HG02759 (cell line): Measurements from ENCODE around the gene HACD2.
A peak's percentile ranks its signal among the peaks of the same experiment; 100 is the strongest.
"Not testable (repeated sequence)": the region's sequence is repeated elsewhere in the genome, so short reads cannot be mapped to it uniquely, and the experiment has no call there.

ENCODE experiments used
- ATAC-seq: cut with Tn5 transposase; IDR thresholded peaks from one replicate; pipeline ENCODE4 v1.9.1; 2021; ENCODE audit warnings: mild to moderate bottlenecking, moderate library complexity; ENCODE audit not compliant: unreplicated experiment

Gene HACD2

GRCh38 chr3:123613543-123613942 lies 28.7 kb upstream of the HACD2 start:
- ATAC-seq, result no peak

GRCh38 chr3:123611674-123612073 lies 26.8 kb upstream of the HACD2 start:
- not testable (repeated sequence) for ATAC-seq

- no peak for ATAC-seq
These were observed 26.2 kb upstream of the HACD2 start for GRCh38 chr3:123611082-123611481.

- peak; percentile 86 for ATAC-seq
These were observed 25.5 kb upstream of the HACD2 start for GRCh38 chr3:123610331-123610730.

GRCh38 chr3:123609063-123609462 lies 24.2 kb upstream of the HACD2 start:
- no peak for ATAC-seq

- no peak for ATAC-seq
These were observed 23.5 kb upstream of the HACD2 start for GRCh38 chr3:123608263-123608937.

GRCh38 chr3:123606527-123606926 lies 21.7 kb upstream of the HACD2 start:
- ATAC-seq, result no peak

- peak; percentile 67 for ATAC-seq
These were observed 21.0 kb upstream of the HACD2 start for GRCh38 chr3:123605789-123606234.

- not testable (repeated sequence) for ATAC-seq
These were observed 18.3 kb upstream of the HACD2 start for GRCh38 chr3:123603153-123603552.

- ATAC-seq, result no peak
These were observed 17.5 kb upstream of the HACD2 start for GRCh38 chr3:123602325-123602724.

GRCh38 chr3:123600863-123601262 lies 16.0 kb upstream of the HACD2 start:
- not testable (repeated sequence) for ATAC-seq

- no peak for ATAC-seq
These were observed 12.7 kb upstream of the HACD2 start for GRCh38 chr3:123597561-123597960.

GRCh38 chr3:123595396-123596180 lies 10.7 kb upstream of the HACD2 start:
- no peak for ATAC-seq

- ATAC-seq, result no peak
These were observed 8.5 kb upstream of the HACD2 start for GRCh38 chr3:123593381-123593780.

- ATAC-seq, result no peak
These were observed 6.0 kb upstream of the HACD2 start for GRCh38 chr3:123590685-123591450.

- ATAC-seq, result no peak
These were observed 2.5 kb upstream of the HACD2 start for GRCh38 chr3:123587401-123587800.

- ATAC-seq, result no peak
These were observed 2.1 kb upstream of the HACD2 start for GRCh38 chr3:123586968-123587367.

- ATAC-seq, result no peak
These were observed 1.3 kb upstream of the HACD2 start for GRCh38 chr3:123586131-123586530.

- ATAC-seq, result peak; percentile 39
These were observed 417 bp downstream of the HACD2 start for GRCh38 chr3:123584284-123584987.

- ATAC-seq, result no peak
These were observed 1.3 kb downstream of the HACD2 start for GRCh38 chr3:123583561-123583960.

- ATAC-seq, result no peak
These were observed 2.5 kb downstream of the HACD2 start for GRCh38 chr3:123582315-123582714.
